ENCODE measurements around the gene HAGH. TPM values are rescaled to one million over a fixed set of nuclear protein-coding genes. Genes with fewer than 3 reads are reported as not detected.
"Not testable (repeated sequence)": the region's sequence is repeated elsewhere in the genome, so short reads cannot be mapped to it uniquely, and the experiment has no call there.

The HAGH gene
- 10 to 100 TPM; 48.0 to 50.4 TPM for total RNA-seq

DNA sequence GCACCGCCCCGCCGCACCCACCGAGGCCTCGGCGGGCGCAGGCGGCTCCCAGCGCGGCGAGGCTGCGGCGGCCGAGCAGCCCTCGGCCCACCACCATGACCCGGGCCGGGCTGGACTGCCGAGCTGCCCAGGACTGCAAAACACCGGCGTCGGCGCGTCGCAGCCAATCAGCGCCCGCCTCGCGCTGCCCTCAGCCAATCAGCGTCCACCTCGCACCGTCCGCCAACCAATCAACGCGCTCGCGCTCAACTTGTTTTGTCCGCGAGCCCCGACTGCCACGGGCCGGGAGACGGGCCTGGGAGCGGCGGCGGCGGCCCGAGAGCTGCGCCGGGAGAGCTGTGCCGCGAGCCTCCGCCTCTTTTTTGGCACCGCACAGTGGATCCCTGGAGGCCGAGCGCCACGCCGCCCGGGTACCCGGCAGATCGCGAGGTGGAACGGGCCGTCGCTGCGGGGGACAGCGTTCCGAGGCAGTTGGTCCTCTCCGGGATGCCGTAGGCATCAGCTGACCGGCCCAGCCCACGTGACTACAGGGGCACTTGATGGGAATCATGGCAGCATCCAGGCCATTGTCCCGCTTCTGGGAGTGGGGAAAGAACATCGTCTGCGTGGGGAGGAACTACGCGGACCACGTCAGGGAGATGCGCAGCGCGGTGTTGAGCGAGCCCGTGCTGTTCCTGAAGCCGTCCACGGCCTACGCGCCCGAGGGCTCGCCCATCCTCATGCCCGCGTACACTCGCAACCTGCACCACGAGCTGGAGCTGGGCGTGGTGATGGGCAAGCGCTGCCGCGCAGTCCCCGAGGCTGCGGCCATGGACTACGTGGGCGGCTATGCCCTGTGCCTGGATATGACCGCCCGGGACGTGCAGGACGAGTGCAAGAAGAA, at the start of gene HAGH, which contains the start of gene FAHD1:
Gene HAGH, minus strand, starts transcription at position 135 of the 883 bp plus-strand sequence. Its CDS starts 38 bp downstream, at position 97.
Gene FAHD1, plus strand, starts transcription at position 516 of the 883 bp plus-strand sequence. Its CDS starts 33 bp downstream, at position 549.
- ChIA-PET POLR2A (interaction anchor here (0.8 to 2.5 kb wide), 5 partner anchors 44 to 406 kb away, joined by 3 to 6 read pairs (median 3); partner anchors contain the start of genes MAPK8IP3, NUBP2, RPS2 and SPSB3), CTCF (interaction anchor here (0.8 to 1.3 kb wide), 5 partner anchors 12 to 177 kb away, joined by 3 to 4 read pairs (median 3); partner anchors contain the start of genes MAPK8IP3 and MSRB1)
- ATAC-seq (peak; percentile 90), DNase-seq (peak; percentile 91)
- peaks cover 41% of the 10 kb centered on the region for H3K4me1 Mint-ChIP-seq (ENCODE audit: low read depth)
- H3K27ac Mint-ChIP-seq = peak within 1 kb of the TSS; percentile 92
- no peaks in the 10 kb centered on the region for H3K27me3 Mint-ChIP-seq (ENCODE audit: low read depth)
- peak within 1 kb of the TSS; percentile 97 for H3K4me3 Mint-ChIP-seq
- H3K36me3 Mint-ChIP-seq (ENCODE audit: low read depth) = peaks cover 6% of the 10 kb centered on the region
- H3K9me3 Mint-ChIP-seq (ENCODE audit: insufficient read depth) = no peaks in the 10 kb centered on the region

DNA sequence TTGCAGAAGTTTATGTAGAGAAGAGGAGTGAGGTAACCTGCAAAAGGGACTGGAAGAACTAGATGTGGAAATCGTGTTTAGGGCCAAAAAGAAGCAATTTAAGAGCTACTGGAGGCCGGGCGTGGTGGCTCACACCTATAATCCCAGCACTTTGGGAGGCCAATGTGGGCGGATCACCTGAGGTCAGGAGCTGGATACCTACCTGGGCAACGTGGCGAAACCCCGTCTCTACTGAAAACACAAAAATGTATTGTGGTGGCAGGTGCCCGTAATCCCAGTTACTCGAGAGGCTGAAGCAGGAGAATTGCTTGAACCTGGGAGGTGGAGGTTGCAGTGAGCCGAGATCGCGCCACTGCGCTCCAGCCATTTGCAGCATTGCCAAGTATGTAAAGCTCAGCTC, 49.4 kb upstream of the HAGH start:
- DNase-seq; ATAC-seq; H3K4me3 Mint-ChIP-seq; H3K36me3 Mint-ChIP-seq (ENCODE audit: low read depth); H3K27ac Mint-ChIP-seq; POLR2A ChIA-PET; H3K9me3 Mint-ChIP-seq (ENCODE audit: insufficient read depth); H3K4me1 Mint-ChIP-seq (ENCODE audit: low read depth): not testable (repeated sequence)
- H3K27me3 Mint-ChIP-seq (ENCODE audit: low read depth) = peaks cover 19% of the 10 kb centered on the region
- CTCF ChIA-PET = interaction anchor here (1.2 kb wide), 1 partner anchor 17 kb away, joined by 3 read pairs; no protein-coding TSS in a partner anchor

DNA sequence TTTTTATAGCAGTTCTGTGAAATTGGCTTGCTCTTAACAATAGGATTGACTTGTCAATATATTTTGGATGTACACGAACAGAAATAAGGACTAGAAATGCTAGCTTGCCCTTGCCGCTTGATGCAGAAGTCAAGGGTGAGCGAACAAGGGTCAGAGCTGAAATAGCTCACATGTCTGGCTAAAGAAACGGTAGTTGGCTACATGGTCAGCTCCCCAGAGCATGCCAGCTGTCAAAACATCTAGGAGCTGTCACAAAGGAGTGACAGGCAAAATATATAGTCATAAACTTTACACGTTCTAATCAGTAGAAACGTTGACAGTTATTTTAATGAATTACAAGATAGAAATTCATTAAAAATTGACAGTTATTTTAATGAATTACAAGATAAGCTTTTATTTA, 48.2 kb upstream of the HAGH start:
- no peak overlapping the region for H3K4me3 Mint-ChIP-seq
- DNase-seq = no peak
- H3K27ac Mint-ChIP-seq = no peak overlapping the region
- no peak for ATAC-seq
- H3K9me3 Mint-ChIP-seq (ENCODE audit: insufficient read depth) = no peaks in the 10 kb centered on the region
- ChIA-PET CTCF (interaction anchor here (1.2 kb wide), 1 partner anchor 56 kb away, joined by 3 read pairs; no protein-coding TSS in a partner anchor), POLR2A (interaction anchor here (1.0 kb wide), 1 partner anchor 27 kb away, joined by 3 read pairs; no protein-coding TSS in a partner anchor)
- peaks cover 19% of the 10 kb centered on the region for H3K27me3 Mint-ChIP-seq (ENCODE audit: low read depth)
- no peaks in the 10 kb centered on the region for H3K36me3 Mint-ChIP-seq (ENCODE audit: low read depth)
- H3K4me1 Mint-ChIP-seq (ENCODE audit: low read depth) = no peaks in the 10 kb centered on the region

DNA sequence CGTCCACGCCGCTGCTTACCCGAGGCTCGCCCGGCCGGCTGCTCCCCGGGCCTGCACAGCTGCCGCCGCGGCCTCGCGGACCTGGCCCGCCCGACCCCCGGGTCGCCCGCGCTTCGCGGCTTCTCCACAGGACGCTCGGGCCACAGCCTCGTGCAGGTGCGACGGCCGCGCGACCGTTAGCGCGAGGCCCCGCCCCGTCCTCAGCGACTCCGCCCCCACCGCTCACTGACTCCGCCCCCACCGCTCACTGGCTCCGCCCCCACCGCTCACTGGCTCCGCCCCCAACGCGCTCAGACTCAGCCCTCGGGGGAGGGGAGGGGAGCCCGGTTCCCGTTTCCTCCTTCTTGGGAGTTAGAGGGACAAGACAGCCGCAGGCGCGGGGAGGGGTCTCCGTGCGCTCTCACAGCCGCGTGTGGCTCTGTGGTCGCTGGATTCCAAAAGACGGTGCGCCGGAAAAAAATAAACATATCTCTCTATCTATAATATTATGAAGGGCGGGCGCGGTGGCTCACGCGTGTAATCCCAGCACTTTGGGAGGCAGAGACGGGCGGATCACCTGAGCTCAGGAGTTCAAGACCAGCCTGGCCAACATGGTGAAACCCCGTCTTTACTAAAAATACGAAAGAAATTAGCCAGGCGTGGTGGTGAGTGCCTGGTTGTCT, 45.5 kb upstream of the HAGH start, which contains the start of gene MEIOB:
Gene MEIOB, minus strand, starts transcription at position 191 of the 662 bp plus-strand sequence. CDS start 3,989 bp downstream, outside the sequence.
- Mint-ChIP-seq H3K4me1 (ENCODE audit: low read depth) (no peaks in the 10 kb centered on the region), H3K36me3 (ENCODE audit: low read depth) (no peaks in the 10 kb centered on the region), H3K9me3 (ENCODE audit: insufficient read depth) (no peaks in the 10 kb centered on the region), H3K27ac (no peak within 1 kb of the TSS), H3K4me3 (no peak within 1 kb of the TSS), H3K27me3 (ENCODE audit: low read depth) (peaks cover 12% of the 10 kb centered on the region)
- ChIA-PET CTCF (interaction anchor here (1.6 kb wide), 1 partner anchor 57 kb away, joined by 4 read pairs; no protein-coding TSS in a partner anchor), POLR2A (no interaction called here)
- ATAC-seq (peak; percentile 68), DNase-seq (peak; percentile 27)

DNA sequence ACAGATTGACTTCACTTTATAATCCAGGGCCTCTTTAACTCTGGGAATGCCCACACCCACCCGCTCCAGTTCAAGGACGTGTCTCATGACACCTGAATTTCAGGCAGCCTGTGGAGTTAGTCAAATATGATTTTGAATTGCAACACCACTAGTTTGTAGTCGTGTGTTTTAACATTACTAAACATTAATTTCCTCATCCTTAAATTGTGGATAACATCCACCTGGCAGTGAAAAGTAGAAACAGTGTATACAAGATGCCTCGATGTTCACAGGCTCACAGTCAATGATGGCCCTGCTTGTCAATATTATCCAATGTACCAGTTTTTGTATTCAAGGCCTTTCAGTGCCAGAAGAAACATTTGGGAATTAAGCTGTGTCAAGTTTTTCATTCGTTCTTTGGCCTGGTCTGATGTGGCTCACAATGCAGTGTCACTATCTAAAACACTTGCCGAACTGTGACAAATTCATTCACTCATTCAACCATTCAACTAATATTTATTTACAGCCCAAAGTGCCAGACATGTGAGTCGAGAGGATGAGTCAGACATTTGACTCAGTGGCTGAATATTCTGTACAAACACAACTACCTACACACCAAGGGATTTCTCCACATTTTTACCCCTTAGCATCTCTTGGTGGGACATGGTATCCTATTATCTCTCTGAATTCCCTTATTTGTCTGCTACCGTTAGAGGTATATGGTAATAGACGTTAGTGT, 43.9 kb upstream of the HAGH start:
- ATAC-seq (no peak), DNase-seq (no peak)
- no peaks in the 10 kb centered on the region for H3K9me3 Mint-ChIP-seq (ENCODE audit: insufficient read depth)
- no peaks in the 10 kb centered on the region for H3K36me3 Mint-ChIP-seq (ENCODE audit: low read depth)
- ChIA-PET CTCF (interaction anchor here (1.4 to 1.6 kb wide), 2 partner anchors 10 to 59 kb away, joined by 4 read pairs; no protein-coding TSS in a partner anchor), POLR2A (no interaction called here)
- no peaks in the 10 kb centered on the region for H3K4me1 Mint-ChIP-seq (ENCODE audit: low read depth)
- peaks cover 13% of the 10 kb centered on the region for H3K27me3 Mint-ChIP-seq (ENCODE audit: low read depth)
- H3K27ac Mint-ChIP-seq = no peak overlapping the region
- H3K4me3 Mint-ChIP-seq = no peak overlapping the region

DNA sequence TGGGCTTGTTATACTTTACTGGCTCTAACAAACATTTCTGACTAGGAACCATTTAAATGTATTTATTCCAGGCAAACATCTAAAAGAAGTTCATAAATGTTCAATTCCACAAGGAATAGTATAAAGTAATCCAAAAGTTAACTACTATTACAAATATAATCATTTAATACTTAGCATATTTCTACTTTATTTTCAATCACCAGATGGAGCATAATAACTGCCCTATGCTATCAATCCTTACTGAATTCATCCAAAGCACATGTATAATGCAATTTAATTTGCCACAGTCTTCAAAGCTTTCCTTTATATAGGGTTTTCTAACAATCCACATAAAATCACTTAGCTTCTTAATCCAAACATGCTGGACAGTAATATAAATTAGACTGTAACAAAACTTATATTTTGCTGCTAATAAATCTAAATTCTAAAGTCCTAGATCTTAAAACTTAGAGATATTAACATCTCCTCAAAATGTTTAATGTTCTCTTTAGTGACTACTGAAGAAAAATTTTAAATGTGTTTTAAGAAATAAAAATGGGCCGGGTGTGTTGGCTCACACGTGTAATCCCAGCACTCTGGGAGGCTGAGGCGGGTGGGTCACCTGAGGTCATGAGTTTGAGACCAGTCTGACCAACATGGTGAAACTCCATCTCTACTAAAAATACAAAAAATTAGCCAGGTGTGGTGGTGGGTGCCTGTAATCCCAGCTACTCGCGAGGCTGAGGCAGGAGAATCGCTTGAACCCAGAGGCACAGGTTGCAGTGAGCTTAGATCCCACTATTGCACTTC, 39.5 kb upstream of the HAGH start:
- Mint-ChIP-seq H3K4me1 (ENCODE audit: low read depth) (no peaks in the 10 kb centered on the region), H3K9me3 (ENCODE audit: insufficient read depth) (no peaks in the 10 kb centered on the region), H3K27ac (no peak overlapping the region), H3K36me3 (ENCODE audit: low read depth) (no peaks in the 10 kb centered on the region), H3K4me3 (no peak overlapping the region), H3K27me3 (ENCODE audit: low read depth) (peaks cover 7% of the 10 kb centered on the region)
- DNase-seq = no peak
- ChIA-PET CTCF (interaction anchor here (0.6 to 1.1 kb wide), 3 partner anchors 18 to 143 kb away, joined by 3 to 5 read pairs (median 3); no protein-coding TSS in a partner anchor), POLR2A (no interaction called here)
- no peak for ATAC-seq

DNA sequence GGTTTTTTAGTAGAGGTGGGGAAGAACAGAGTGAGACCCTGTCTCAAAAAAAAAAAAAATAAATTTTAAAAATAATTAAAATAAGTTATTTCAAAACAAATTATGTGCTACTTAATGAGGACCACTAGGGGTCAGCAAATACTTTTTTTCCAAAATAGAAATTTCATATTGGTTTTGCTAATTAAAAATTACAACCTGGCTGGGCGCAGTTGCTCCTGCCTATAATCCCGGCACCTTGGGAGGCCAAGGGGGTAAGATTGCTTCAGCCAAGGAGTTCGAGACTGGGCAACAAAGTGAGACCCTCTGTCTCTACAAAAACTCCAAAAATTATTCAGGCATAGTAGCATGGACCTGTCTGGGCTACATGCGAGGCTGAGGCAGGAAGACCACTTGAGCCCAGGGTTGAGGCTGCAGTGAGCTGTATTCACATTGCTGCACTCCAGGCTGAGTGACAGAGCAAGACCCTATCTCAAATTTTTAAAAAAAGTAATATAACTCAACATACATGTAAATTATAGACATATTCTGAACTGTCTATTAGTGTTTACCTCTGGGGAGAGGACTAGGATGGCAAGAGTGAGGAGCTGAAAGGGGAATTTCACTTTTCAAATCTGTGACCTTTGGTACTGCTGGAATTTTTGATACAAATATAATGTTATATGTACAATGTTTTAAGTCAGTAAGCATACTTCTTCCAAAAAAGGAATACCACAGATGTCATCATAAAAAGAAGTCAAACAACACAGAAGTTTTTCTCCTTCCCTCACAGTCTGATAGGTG, 37.2 kb upstream of the HAGH start:
- H3K27me3 Mint-ChIP-seq (ENCODE audit: low read depth) = peaks cover 18% of the 10 kb centered on the region
- H3K9me3 Mint-ChIP-seq (ENCODE audit: insufficient read depth) = no peaks in the 10 kb centered on the region
- DNase-seq (no peak), ATAC-seq (no peak)
- H3K27ac Mint-ChIP-seq = no peak overlapping the region
- no peaks in the 10 kb centered on the region for H3K36me3 Mint-ChIP-seq (ENCODE audit: low read depth)
- peaks cover 2% of the 10 kb centered on the region for H3K4me1 Mint-ChIP-seq (ENCODE audit: low read depth)
- ChIA-PET POLR2A (no interaction called here), CTCF (interaction anchor here (0.8 to 1.7 kb wide), 6 partner anchors 14 to 276 kb away, joined by 3 to 6 read pairs (median 3); partner anchors contain the start of gene RPS2)
- H3K4me3 Mint-ChIP-seq = no peak overlapping the region

DNA sequence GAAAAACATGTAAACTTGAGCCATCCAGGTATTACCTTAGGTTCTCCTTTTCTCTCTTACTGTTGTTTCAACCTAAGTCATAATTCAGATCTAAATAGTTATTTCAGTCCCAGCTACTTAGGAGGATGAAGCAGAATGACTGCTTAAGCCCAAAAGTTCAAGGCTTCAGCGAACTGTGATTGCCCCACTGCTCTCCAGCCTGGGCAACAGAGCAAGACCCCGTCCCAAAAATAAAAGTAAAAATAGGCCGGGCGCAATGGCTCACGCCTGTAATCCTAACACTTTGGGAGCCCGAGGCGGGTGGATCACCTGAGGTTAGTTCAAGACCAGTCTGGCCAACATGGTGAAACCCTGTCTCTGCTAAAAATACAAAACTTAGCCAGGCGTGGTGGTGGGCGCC, 35.8 kb upstream of the HAGH start:
- Mint-ChIP-seq H3K27ac (no peak overlapping the region), H3K36me3 (ENCODE audit: low read depth) (no peaks in the 10 kb centered on the region), H3K9me3 (ENCODE audit: insufficient read depth) (no peaks in the 10 kb centered on the region), H3K27me3 (ENCODE audit: low read depth) (peaks cover 28% of the 10 kb centered on the region), H3K4me3 (no peak overlapping the region), H3K4me1 (ENCODE audit: low read depth) (peaks cover 2% of the 10 kb centered on the region)
- ChIA-PET POLR2A (no interaction called here), CTCF (interaction anchor here (0.9 to 2.9 kb wide), 5 partner anchors 13 to 278 kb away, joined by 3 to 14 read pairs (median 4); partner anchors contain the start of gene MSRB1)
- no peak for DNase-seq
- ATAC-seq = no peak

DNA sequence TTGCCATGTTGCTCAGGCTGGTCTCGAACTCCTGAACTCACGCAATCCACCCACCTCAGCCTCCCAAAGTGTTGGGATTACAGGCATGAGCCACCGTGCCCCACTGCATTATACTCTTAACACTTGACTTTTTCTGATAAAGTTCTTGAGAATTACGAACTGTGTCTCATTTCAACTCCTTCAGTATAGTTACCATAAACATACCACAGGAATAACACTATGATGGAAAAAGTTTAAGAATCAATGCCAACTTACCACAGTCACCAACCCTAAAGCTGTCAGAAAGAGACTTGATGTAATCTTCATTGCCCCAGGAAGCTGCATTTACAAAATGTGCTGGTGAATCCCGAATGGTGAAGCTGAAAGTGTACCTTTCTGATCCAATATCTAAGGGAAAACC, 35.1 kb upstream of the HAGH start:
- ChIA-PET CTCF (interaction anchor here (0.9 to 2.9 kb wide), 4 partner anchors 12 to 279 kb away, joined by 3 to 14 read pairs (median 4); partner anchors contain the start of gene MSRB1), POLR2A (no interaction called here)
- ATAC-seq = no peak

DNA sequence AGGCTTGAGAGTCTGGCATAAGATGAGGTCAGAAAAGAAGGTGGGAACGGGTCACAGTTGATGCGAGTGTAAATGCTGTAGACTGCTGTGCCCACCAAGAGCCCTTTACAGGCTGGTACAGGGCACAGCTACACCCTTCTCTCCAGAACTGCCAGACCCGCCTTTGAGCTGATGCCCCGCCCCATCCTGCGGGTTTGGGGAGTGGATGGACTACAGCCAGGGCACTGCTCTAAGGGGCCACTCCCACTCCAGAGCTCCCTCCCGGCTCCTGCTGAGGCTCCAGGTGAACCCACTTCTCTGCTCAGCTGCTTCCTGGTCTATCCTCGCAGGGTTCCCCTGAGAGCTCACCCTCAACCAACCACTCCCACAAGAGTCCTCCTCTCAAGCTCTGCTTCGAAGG, 33.0 kb upstream of the HAGH start:
- Mint-ChIP-seq H3K36me3 (ENCODE audit: low read depth) (no peaks in the 10 kb centered on the region), H3K27ac (no peak overlapping the region), H3K4me3 (no peak overlapping the region), H3K27me3 (ENCODE audit: low read depth) (peaks cover 29% of the 10 kb centered on the region), H3K9me3 (ENCODE audit: insufficient read depth) (no peaks in the 10 kb centered on the region), H3K4me1 (ENCODE audit: low read depth) (peaks cover 15% of the 10 kb centered on the region)
- ChIA-PET POLR2A (no interaction called here), CTCF (interaction anchor here (0.6 to 3.1 kb wide), 5 partner anchors 11 to 69 kb away, joined by 3 to 10 read pairs (median 3); no protein-coding TSS in a partner anchor)
- DNase-seq (no peak), ATAC-seq (no peak)

More for the DNA sequence above, 35.1 kb upstream of the HAGH start:
- Mint-ChIP-seq H3K27ac (no peak overlapping the region), H3K4me1 (ENCODE audit: low read depth) (peaks cover 2% of the 10 kb centered on the region), H3K9me3 (ENCODE audit: insufficient read depth) (no peaks in the 10 kb centered on the region), H3K4me3 (no peak overlapping the region), H3K36me3 (ENCODE audit: low read depth) (no peaks in the 10 kb centered on the region), H3K27me3 (ENCODE audit: low read depth) (peaks cover 32% of the 10 kb centered on the region)
- no peak for DNase-seq
